ENCODE results near the gene RPS14.
"Not testable (repeated sequence)": the region's sequence is repeated elsewhere in the genome, so short reads cannot be mapped to it uniquely, and the experiment has no call there.

The RPS14 gene

DNA sequence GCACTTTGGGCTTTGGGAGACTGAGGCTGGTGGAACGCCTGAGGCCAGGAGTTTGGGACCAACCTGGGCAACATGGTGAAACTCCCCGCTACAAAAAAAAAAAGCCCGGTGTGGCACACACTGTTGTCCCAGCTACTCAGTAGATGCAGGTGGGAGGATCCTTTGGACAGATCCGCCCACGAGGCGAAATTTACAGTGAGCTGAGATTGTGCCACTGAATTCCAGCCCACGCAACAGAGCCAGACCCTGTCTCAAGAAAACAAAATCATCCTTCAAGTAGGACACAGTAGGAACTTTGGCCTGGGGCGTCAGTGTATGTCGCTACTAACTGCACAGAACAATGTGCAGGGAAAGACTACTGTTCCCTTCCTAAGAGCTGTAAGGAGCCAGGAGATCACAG is 4.8 kb downstream of the RPS14 start:
- DNase-seq (ENCODE audit: low spot score): no peak

DNA sequence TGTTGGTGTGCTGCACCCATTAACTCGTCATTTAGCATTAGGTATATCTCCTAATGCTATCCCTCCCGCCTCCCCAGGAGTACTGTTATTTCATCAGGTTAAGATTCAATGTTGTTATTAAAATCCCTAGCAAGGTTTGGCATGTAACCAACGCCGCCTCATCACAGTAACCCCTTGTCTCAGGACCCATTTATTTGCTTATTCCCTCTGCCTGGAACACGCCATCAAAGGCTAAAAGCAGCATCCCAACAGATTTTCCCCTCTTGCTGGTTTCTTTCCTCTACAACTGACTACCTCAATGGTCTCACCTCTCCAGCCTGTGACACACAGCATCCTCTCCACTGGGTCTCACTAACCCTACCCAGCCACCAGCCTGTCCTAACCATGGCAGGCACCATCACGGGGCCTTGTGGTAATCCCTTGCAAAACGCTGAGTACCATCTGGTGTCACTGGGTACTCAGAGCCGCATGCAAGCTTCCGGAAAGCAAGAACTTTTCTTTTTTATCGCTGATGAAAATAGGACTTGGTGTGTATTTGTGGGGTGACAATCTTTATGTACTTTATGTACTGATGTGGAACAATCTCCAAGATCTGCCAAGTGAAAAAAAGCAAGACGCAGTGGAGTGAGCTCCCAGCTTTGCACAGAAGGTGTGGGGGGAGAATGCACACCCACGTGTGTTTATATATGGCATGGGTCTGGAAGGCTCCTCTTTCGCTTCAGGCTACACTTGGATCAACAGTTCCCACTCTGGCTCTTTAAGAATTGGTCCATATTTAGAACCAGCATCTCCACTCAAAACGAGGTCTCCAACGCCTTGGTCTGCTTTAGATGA is 6.1 kb downstream of the RPS14 start:
- DNase-seq (ENCODE audit: low spot score): no peak

DNA sequence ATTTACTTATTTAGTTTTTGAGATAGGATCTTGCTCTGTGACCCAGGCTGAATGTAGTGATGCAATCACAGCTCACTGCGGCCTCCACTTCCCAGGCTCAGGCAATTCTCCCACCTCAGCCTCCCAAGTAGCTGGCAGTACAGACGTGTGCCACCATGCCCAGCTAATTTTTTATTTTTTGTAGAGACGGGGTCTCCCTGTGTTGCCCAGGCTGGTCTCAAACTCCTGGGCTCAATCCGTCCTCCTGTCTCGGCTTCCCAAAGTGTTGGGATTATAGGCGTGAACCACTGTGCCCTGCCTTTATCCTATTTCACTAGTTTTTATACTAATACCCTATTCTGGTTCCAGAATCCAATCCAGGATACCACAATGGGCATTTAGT is 6.8 kb downstream of the RPS14 start:
- DNase-seq (ENCODE audit: low spot score): no peak

DNA sequence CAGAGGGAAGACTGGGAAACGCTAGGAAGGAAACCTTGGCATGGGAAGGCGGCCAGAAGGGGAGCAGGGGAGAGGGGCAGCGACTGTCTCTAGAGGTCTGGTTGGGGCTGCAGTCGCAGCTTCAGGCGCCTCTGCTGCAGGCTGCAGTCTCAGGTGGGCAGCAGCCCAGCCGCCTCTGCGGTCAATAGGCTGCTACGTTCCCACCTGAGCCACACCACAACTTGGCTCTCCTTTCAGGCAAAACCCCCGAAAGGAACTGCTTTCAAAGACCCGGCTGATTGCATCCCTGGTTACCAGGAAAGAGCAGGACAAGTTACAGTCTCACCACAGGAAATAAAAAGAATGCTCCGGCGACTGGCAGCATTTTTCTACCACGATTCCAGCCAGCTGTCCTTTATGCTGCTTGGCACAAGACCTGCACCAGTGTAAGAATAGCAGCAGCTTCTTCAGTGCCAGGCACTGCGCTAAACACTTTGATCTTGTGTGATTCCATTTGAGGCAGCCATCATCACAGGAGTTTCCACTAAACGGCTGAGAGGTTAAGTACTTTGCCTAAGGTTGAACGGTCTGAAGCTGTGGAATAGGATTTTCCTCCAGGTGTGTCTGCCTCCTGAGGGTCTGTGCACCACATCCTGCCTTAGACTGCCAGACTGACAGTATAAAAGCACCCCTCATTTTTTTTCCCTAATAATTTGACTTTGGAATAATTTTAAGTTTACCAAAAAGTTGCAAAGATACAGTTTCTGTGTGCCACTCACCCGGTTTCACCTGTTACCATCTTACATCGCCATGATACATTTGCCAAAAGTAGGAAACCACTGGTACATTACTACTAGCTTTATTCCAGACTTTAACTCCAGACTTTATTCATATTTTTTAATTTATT is 7.5 kb downstream of the RPS14 start:
- no peak for DNase-seq (ENCODE audit: low spot score)

DNA sequence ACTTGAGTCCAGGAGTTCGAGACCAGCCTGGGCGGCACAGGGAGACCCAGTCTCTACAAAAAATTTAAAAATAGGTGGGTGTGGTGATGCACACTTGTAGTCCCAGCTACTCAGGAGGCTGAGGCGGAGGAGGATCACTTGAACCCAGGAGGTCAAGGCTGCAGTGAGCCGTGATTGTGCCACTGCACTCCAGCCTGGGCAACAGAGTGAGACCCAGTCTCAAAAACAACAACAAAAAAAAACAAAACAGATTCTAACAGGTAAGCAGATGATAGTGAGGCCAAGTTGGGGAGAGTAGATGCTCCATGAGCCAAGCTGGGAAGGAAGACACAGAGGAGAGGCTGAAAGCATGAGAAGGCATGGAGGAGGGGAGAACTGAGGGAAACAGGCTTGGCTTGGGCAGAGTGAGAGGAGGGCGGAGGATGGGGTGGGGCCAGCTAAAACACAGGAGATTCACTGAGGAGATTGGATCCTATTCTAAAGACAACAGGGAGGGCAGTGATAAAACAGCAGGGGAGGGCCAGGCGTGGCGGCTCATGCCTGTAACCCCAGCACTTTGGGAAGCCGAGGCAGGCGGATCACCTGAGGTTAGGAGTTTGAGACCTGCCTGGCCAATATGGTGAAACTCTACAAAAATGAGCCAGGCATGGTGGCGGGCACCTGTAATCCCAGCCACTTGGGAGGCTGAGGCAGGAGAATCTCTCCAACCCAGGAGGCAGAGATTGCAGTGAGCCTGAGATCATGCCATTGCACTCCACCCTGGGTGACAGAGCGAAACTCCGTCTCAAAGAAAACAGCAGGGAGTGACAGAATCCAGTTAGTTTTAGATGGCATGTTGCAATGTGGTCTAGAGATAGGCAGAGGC is 8.4 kb downstream of the RPS14 start:
- DNase-seq (ENCODE audit: low spot score): no peak

DNA sequence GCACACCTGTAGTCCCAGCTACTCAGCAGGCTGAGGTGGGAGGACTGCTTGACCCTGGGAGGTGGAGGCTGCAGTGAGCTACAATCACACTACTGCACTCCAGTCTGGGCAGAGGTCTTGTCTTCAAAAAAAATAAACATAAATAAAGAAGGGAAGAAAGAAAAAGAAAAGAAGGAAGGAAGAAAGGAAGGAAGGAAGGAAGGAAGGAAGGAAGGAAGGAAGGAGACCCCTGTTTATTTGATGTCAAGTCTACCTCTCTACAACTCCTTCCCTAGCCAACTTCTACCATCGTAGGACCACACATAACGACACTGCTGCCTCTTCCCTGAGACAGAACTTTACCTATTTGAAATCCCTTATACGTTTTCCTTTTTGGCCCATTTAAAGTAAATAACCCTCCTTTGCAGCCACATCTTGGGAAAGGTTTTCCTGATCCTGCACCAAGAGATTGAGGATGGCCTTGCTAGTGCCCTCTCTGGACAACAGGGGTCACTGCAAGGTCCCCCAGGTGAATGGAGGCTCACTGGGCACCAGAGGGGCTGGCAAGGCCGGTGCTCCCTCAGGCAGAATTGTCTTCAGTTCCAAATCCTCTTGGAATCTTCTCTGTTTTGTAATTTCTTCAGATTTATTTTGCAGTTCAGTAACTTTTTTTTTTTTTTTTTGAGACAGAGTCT is 10.5 kb downstream of the RPS14 start:
- peak; percentile 12 for DNase-seq (ENCODE audit: low spot score)

DNA sequence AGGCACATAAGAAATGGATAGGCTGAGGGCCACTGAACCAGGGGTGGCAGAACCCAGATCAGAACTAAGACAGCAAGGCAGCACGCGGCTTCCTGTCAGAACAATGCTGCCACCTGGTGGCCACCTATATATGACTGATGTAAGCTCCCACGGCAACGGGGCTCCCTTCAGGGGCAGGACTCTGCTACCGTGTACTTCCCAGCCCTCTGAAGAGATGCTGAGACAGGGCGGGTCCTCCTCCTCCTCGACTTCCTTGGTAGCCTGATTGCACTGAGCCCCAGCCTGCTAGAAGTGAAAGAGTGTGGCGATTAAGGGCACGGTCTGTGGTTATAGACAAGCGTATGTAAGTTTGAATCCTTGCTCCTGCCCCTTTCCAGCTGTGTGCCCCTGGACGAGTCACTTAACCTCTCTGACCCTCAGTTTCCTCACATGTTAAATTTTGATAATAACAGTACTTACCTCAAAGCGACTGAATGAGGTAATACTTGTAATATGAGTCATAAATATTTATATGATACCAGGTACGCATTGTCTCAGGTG is 13.3 kb downstream of the RPS14 start:
- peak; percentile 83 for DNase-seq (ENCODE audit: low spot score)

DNA sequence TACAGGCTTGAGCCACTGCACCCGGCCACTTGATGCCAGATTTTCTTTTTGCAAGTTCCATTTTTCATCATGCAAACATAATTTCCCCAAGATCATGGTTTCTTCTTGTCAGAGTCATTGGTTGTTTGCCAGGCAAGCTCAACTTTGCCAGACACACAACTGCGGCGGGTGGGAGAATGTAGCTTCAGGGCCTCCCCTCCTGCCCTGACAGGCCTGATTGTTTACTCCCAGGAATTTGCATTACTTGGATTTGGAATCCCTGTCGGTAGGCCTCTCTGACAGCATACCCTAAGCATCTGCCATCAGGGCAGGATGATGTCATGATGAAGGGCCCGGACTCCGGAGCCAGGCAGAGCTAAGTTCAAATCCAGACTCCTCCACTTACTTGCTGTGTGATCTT is 15.1 kb downstream of the RPS14 start:
- no peak for DNase-seq (ENCODE audit: low spot score)

DNA sequence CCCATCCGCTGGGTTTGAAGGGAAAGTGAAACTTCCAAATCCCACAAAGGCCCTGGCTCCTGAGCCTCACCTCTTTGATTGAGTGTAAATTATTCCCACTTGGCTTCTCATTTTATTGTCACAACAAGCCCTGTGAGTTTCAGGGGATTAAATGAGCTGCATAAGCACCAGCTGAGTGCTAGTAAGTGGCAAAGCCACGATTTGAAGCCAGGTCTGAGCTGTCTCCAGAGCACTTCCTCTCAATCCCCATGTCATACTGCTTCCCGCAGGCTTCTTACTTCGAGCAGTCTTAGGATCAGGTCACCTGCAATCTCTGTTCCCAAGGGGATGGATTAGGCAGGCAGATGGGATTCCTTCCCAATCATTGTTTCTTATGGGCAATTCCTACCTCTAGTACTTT is 18.0 kb downstream of the RPS14 start:
- DNase-seq (ENCODE audit: low spot score): no peak

DNA sequence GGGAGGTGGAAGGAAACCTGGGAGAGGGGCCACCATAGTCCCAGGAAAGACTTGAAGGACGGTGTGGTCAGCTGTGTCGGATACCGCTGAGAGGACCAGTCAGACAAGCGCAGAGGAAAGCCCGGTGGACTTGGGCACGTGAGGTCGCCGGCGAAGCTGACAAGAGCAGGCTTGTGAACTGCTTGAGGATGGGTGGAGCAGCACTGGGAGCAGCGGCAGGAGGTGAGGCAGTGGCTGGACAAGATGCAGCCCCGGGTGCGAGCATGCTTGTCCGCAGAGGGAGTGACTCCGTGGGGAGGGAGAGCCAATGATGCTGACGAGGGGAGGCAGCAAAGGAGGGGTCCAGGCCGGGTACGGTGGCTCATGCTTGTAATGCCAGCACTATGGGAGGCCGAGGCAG is 18.5 kb downstream of the RPS14 start:
- DNase-seq (ENCODE audit: low spot score): no peak

DNA sequence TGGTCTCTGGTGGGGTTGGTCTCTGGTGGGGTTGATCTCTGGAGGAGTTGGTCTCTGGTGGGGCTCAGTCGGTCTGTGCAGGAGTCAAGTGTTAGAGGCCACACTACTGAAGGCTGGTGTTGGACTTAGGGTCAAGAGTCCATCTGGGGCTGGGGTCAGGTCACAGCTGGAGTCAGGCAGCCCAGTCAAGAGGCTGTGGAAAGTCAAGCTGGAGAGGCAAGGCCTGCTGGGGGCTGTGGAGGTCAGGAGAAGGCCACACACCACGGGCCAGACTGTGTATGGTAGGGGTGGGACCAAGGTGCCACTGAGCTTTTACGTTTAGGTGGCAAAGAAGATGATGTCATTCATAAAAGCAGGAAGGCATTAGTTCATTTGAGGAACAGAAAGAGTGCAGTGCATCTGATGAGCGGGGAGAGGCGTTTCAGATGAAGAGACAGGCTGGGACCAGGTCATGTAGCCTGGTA is 20.1 kb downstream of the RPS14 start:
- no peak for DNase-seq (ENCODE audit: low spot score)

DNA sequence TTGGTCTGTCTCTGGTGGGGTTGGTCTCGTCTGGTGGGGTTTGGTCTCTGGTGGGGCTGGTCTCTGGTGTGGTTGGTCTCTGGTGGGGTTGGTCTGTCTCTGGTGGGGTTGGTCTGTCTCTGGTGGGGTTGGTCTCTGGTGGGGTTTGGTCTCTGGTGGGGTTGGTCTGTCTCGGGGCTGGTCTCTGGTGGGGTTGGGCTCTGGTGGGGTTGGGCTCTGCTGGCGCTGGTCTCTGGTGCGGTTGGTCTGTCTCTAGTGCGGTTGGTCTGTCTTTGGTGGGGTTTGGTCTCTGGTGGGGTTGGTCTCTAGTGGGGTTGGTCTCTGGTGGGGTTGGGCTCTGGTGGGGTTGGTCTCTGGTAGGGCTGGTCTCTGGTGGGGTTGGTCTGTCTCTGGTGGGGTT is 20.6 kb downstream of the RPS14 start:
- DNase-seq (ENCODE audit: low spot score): no peak

DNA sequence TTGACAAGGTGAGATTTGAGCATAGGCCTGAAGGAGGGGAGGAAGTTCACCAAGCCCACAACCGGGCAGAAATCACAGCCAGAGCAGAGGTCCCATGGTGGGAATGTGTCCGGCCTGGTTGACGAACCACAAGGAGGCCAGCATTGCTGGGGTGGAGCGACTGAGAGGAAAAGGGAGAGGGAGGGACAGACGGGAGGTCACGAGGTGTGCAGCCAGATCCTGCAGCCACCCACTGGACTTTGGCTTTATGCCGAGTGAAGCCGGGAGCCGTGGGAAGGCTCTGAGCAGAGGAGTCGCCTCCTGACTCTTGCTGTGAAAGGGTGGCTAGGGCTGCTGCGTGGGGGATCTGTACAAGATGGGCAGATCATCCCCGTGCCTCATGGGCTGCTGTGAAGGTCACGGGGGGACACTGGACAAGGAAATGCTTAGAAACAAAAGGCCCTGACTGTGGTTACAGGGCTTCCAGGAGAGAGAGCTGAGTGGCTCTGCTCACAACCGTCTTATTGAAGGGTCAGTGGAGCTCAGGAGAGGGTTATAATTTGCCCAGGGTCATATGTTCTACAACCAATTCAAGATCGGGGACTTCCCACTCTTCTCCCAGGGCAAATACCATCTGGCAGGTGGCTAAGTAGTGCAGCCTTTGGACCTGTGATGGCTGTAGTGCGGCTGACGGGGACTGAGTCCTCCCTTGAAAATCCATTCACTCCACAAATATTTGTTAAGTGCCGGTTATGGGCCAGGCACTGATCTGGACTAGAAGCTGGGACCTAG is 21.2 kb downstream of the RPS14 start:
- no peak for DNase-seq (ENCODE audit: low spot score)

DNA sequence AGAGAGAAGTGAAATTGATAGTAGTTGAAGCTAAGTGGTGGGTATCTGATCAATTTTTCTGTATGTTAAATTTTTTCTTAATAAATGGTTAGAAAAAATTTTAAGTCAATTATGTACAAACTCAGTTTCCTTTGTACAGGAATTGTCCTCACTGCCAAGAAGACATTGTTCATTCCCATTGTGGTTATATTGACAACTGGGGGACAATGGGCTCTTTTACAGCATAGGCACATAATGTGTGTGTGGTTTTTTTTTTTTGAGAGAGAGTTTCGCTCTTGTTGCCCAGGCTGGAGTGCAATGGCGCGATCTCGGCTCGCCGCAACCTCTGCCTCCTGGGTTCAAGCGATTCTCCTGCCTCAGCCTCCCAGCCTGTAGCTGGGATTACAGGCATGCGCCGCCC is 23.4 kb downstream of the RPS14 start:
- not testable (repeated sequence) for DNase-seq (ENCODE audit: low spot score)

DNA sequence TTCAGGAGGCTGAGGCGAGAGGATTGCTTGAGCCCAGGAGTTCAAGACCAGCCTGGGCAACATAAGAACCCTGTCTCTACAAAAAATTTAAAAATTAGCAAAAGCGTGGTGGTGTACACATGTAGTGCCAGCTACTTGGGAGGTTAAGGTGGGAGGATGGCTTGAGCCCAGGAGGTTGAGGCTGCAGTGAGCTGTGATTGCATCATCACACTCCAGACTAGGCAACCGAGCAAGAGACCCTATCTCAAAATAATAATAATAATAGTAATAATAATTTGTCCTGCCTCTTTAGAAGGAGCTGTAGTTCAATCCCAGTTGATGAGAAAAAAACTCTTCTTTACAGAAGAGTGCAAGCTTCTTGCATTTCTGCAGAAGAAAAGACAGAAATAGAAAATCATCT is 26.8 kb downstream of the RPS14 start:
- DNase-seq (ENCODE audit: low spot score): no peak

DNA sequence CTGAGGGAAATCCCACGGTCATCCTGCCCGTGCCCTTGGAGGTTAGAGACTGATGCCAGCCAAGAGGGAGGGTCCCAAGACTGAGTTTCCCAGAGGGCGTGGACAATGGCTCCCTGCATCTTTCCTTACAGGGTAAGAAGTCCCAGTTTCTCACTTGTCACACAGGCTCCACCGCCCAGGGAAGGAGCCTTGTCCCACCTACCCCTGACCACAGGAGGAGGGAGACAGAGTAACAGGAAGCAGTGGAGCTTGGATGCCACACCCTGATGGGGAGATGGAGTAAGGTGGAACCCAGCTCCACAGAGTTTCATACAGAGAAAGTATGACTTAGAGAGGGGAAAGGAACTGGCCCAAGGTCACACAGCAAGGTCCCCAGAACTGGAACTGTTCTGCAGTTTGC is 27.5 kb downstream of the RPS14 start:
- DNase-seq (ENCODE audit: low spot score): no peak

DNA sequence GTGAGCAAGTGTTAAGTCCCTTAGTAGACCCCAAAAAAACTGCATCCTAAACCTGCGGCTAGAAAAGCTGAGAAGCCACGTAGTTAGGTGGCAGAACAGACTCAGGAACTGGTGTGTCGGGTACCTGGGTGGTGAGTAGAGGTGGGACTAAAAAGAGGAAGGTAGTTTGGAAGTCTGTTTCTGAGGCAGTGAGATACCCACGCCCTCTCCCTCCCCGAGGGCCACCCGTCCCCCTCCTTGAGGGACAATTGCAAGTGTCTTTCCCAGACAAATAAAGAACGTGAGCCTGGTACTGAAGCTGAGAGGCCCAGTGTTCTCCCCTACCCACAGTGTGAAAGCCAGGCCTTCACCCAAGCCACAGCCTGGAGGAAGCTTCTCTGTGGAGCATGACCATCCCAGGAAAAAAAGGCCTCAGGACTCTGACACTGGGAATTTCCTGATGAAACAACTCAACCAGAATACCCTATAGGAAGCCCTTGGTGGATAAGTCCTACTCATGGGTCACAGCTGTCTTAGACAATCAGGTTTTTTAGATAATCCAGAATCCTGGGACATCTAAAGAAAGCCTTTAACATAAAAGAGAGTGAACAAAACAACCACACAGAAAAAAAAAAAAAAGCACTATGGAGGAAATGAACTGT is 29.8 kb downstream of the RPS14 start:
- DNase-seq (ENCODE audit: low spot score): no peak

DNA sequence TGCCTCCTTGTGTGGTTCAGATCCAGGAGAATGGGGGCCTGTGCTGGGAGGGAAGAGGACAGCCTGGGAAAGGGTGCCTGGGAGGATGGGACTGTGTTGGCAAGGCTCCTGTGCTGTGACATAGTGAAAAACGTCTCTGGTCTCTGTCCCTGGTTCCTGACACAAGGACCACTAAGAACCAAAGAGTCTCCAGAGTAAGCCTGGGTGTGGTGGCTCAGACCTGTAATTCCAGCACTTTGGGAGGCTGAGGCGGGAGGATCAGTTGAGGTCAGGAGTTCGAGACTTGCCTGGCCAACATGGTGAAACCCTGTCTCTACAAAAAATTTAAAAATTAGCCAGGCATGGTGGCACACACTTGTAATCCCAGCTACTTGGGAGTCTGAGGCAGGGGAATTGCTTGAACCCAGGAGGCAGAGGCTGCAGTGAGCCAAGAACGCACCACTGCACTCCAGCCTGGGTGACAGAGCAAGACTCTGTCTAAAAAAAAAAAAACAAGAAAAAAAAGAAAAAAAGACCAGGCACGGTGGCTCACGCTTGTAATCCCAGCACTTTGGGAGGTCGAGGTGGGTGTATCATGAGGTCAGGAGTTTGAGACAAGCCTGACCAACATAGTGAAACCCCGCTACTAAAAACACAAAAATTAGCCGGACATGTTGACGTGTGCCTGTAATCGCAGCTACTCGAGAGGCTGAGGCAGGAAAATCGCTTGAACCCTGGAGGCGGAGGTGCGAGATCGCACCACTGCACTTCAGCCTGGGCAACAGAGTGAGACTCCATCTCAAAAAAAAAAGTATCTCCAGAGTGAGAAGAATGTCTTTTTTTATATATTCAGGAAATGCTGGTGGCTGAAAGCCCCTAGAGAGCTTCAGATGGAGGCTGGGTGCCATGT is 35.4 kb downstream of the RPS14 start:
- DNase-seq (ENCODE audit: low spot score): not testable (repeated sequence)
